Measurements from ENCODE around the gene PNPLA8. TPM values are rescaled to one million over a fixed set of nuclear protein-coding genes. Genes with fewer than 3 reads are reported as not detected.

The PNPLA8 gene
- total RNA-seq, 4 donors from 2014 or later: 49.7 to 86.3 (median 61.9) TPM

GRCh38 chr7:108498481-108498880 is 27.5 kb downstream of the PNPLA8 start:
- Histone ChIP-seq H3K36me3 (peaks cover 0 to 71% of the 10 kb centered on the region in 2 donors), H3K4me1 (no peaks in the 10 kb centered on the region), H3K9me3 (no peaks in the 10 kb centered on the region), H3K27me3 (no peaks in the 10 kb centered on the region), H3K27ac (no peak overlapping the region), H3K4me3 (no peak overlapping the region)
- no peak for TF ChIP-seq CTCF (IDR thresholded peaks at IDR 0.05 in 4 of 5, conservative IDR thresholded peaks at IDR 0.05 in 1 of 5)
- no peak for TF ChIP-seq POLR2A (IDR thresholded peaks at IDR 0.05)
- ATAC-seq (no peak), DNase-seq (no peak)
- intact Hi-C loops (cut with DNase I; ENCODE audit: low total_unique reads): no loop called here
- in situ Hi-C loops (cut with MboI; ENCODE audit: low sequenced_read_pairs in 4 of 4): loop anchor here in 3 of 4 donors (5.0 to 25.0 kb wide), 2 partner anchors 311 to 316 kb away; no protein-coding TSS in a partner anchor

- DNase-seq: no peak
- no peak overlapping the region for H3K27ac ChIP-seq
- H3K4me1 ChIP-seq: no peaks in the 10 kb centered on the region
- ATAC-seq: peak in 1 of 2 donors; percentile 30
- no peak overlapping the region for H3K4me3 ChIP-seq
- TF ChIP-seq CTCF (IDR thresholded peaks at IDR 0.05 in 4 of 5, conservative IDR thresholded peaks at IDR 0.05 in 1 of 5): peak; percentile 37 to 83 (median 58)
- no peak for TF ChIP-seq POLR2A (IDR thresholded peaks at IDR 0.05)
- in situ Hi-C loops (cut with MboI; ENCODE audit: low sequenced_read_pairs in 4 of 4) (loop anchor here in 3 of 4 donors (5.0 to 25.0 kb wide), 2 partner anchors 310 to 315 kb away; no protein-coding TSS in a partner anchor), intact Hi-C loops (cut with DNase I; ENCODE audit: low total_unique reads) (no loop called here)
- no peaks in the 10 kb centered on the region for H3K9me3 ChIP-seq
- peaks cover 0 to 66% of the 10 kb centered on the region in 2 donors for H3K36me3 ChIP-seq
- H3K27me3 ChIP-seq: no peaks in the 10 kb centered on the region
Observed at GRCh38 chr7:108497082-108497725, 28.7 kb downstream of the PNPLA8 start.

GRCh38 chr7:108492742-108493141 is 33.2 kb downstream of the PNPLA8 start:
- H3K36me3 ChIP-seq: peaks cover 0 to 68% of the 10 kb centered on the region in 2 donors

GRCh38 chr7:108488768-108489538 is 37.0 kb downstream of the PNPLA8 start:
- intact Hi-C loops (cut with DNase I; ENCODE audit: low total_unique reads) (no loop called here), in situ Hi-C loops (cut with MboI; ENCODE audit: low sequenced_read_pairs in 4 of 4) (loop anchor here in 2 of 4 donors (25.0 kb wide), 1 partner anchor 302 kb away; no protein-coding TSS in a partner anchor)
- peaks cover 0 to 68% of the 10 kb centered on the region in 2 donors for H3K36me3 ChIP-seq
- no peak overlapping the region for H3K4me3 ChIP-seq
- TF ChIP-seq POLR2A (IDR thresholded peaks at IDR 0.05) (no peak), CTCF (IDR thresholded peaks at IDR 0.05 in 4 of 5, conservative IDR thresholded peaks at IDR 0.05 in 1 of 5) (no peak)
- DNase-seq (no peak), ATAC-seq (no peak)
- no peak overlapping the region for H3K27ac ChIP-seq
- no peaks in the 10 kb centered on the region for H3K27me3 ChIP-seq
- no peaks in the 10 kb centered on the region for H3K9me3 ChIP-seq
- no peaks in the 10 kb centered on the region for H3K4me1 ChIP-seq

More at GRCh38 chr7:108492742-108493141, 33.2 kb downstream of the PNPLA8 start:
- H3K4me1 ChIP-seq: no peaks in the 10 kb centered on the region
- no peaks in the 10 kb centered on the region for H3K9me3 ChIP-seq
- in situ Hi-C loops (cut with MboI; ENCODE audit: low sequenced_read_pairs in 4 of 4) (loop anchor here in 2 of 4 donors (25.0 kb wide), 1 partner anchor 305 kb away; no protein-coding TSS in a partner anchor), intact Hi-C loops (cut with DNase I; ENCODE audit: low total_unique reads) (no loop called here)
- H3K27me3 ChIP-seq: no peaks in the 10 kb centered on the region
- DNase-seq (no peak), ATAC-seq (no peak)
- TF ChIP-seq POLR2A (IDR thresholded peaks at IDR 0.05) (no peak), CTCF (IDR thresholded peaks at IDR 0.05 in 4 of 5, conservative IDR thresholded peaks at IDR 0.05 in 1 of 5) (no peak)
- H3K27ac ChIP-seq: no peak overlapping the region
- no peak overlapping the region for H3K4me3 ChIP-seq
